ENCODE data around the gene DNAJB2. TPM values are rescaled to one million over a fixed set of nuclear protein-coding genes. Genes with fewer than 3 reads are reported as not detected.

DNAJB2 gene
- total RNA-seq, 4 donors from 2014 or later: 22.7 to 95.0 (median 54.3) TPM

DNA sequence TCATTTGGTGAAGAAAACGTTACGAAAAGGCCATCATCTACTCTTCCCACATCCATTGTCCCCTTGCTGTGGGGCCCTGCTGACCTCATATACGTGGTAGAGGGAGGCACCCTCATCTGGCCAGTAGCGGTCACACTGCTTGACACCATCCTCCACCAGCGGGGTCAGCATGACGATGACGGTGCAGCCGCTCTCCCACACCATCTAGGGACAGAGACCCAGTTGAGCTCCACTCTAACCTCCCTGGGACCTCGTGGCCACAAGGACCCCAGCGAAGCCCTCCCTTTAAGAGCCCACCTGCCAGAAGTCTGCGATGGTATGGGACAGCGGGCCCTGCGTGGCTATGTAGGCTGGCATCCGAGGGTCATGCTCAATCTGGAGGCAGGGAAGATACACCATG lies 17.0 kb downstream of the DNAJB2 start:
- H3K9me3 ChIP-seq: no peaks in the 10 kb centered on the region
- TF ChIP-seq EP300 (IDR thresholded peaks at IDR 0.05; ENCODE audit: low read depth) (no peak), POLR2AphosphoS5 (IDR thresholded peaks at IDR 0.05) (no peak), POLR2A (IDR thresholded peaks at IDR 0.05) (no peak)
- TF ChIP-seq, protein P1, sequence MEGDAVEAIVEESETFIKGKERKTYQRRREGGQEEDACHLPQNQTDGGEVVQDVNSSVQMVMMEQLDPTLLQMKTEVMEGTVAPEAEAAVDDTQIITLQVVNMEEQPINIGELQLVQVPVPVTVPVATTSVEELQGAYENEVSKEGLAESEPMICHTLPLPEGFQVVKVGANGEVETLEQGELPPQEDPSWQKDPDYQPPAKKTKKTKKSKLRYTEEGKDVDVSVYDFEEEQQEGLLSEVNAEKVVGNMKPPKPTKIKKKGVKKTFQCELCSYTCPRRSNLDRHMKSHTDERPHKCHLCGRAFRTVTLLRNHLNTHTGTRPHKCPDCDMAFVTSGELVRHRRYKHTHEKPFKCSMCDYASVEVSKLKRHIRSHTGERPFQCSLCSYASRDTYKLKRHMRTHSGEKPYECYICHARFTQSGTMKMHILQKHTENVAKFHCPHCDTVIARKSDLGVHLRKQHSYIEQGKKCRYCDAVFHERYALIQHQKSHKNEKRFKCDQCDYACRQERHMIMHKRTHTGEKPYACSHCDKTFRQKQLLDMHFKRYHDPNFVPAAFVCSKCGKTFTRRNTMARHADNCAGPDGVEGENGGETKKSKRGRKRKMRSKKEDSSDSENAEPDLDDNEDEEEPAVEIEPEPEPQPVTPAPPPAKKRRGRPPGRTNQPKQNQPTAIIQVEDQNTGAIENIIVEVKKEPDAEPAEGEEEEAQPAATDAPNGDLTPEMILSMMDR (IDR thresholded peaks at IDR 0.05): no peak
- H3K27me3 ChIP-seq: peaks cover 19% of the 10 kb centered on the region
- no peaks in the 10 kb centered on the region for H3K36me3 ChIP-seq
- DNase-seq: no peak
- H3K4me1 ChIP-seq: peaks cover 3 to 20% (median 12%) of the 10 kb centered on the region in 4 donors
- intact Hi-C loops (cut with DNase I; ENCODE audit: low total_unique reads): loop anchor here (10.0 kb wide), 1 partner anchor 71 kb away; the partner anchor contains the start of genes ANKZF1 and ATG9A
- no peak overlapping the region for H3K4me3 ChIP-seq
- no peak overlapping the region for H3K27ac ChIP-seq
- WGBS, 2 donors (ENCODE audit: low coverage in 1 of 2): 85 to 92% methylated on average over 2 to 13 of the region's 14 CpGs
- in situ Hi-C loops (cut with MboI; ENCODE audit: low pct_ligation_motif_present in 1 of 4, low pct_unique_long_range_greater_than_20kb in 1 of 4, low sequenced_read_pairs in 3 of 4): loop anchor here (10.0 to 25.0 kb wide), 3 partner anchors 121 to 241 kb away; partner anchors contain the start of genes SLC23A3 (in 3 of the 4), CNPPD1 (in 2 of the 4), RETREG2 (in 2 of the 4) and NHEJ1 (in 1 of the 4)

- intact Hi-C loops (cut with DNase I; ENCODE audit: low total_unique reads): loop anchor here (10.0 kb wide), 1 partner anchor 72 kb away; the partner anchor contains the start of genes ANKZF1 and ATG9A
- Histone ChIP-seq H3K27me3 (peaks cover 26% of the 10 kb centered on the region), H3K4me1 (peaks cover 3 to 20% (median 12%) of the 10 kb centered on the region in 4 donors), H3K4me3 (no peak overlapping the region), H3K27ac (no peak overlapping the region), H3K9me3 (no peaks in the 10 kb centered on the region), H3K36me3 (no peaks in the 10 kb centered on the region)
- WGBS, 2 donors (ENCODE audit: low coverage in 1 of 2): 78 to 92% methylated on average over 5 to 13 of the region's 25 CpGs
- TF ChIP-seq EP300 (IDR thresholded peaks at IDR 0.05; ENCODE audit: low read depth) (no peak), POLR2A (IDR thresholded peaks at IDR 0.05) (no peak), POLR2AphosphoS5 (IDR thresholded peaks at IDR 0.05) (no peak)
- in situ Hi-C loops (cut with MboI; ENCODE audit: low pct_ligation_motif_present in 1 of 4, low pct_unique_long_range_greater_than_20kb in 1 of 4, low sequenced_read_pairs in 3 of 4): loop anchor here (10.0 to 25.0 kb wide), 3 partner anchors 122 to 242 kb away; partner anchors contain the start of genes SLC23A3 (in 3 of the 4), CNPPD1 (in 2 of the 4), RETREG2 (in 2 of the 4) and NHEJ1 (in 1 of the 4)
- no peak for DNase-seq
These were observed 17.6 kb downstream of the DNAJB2 start for GRCh38 chr2:219296631-219297391.

GRCh38 chr2:219297766-219298456 lies 18.7 kb downstream of the DNAJB2 start:
- Histone ChIP-seq H3K9me3 (no peaks in the 10 kb centered on the region), H3K27ac (no peak overlapping the region), H3K27me3 (peaks cover 36% of the 10 kb centered on the region), H3K36me3 (no peaks in the 10 kb centered on the region), H3K4me3 (no peak overlapping the region), H3K4me1 (peaks cover 3 to 20% (median 12%) of the 10 kb centered on the region in 4 donors)
- WGBS, 2 donors (ENCODE audit: low coverage in 1 of 2): 59 to 81% methylated on average over 4 to 14 of the region's 14 CpGs
- in situ Hi-C loops (cut with MboI; ENCODE audit: low pct_ligation_motif_present in 1 of 4, low pct_unique_long_range_greater_than_20kb in 1 of 4, low sequenced_read_pairs in 3 of 4) (loop anchor here (10.0 to 25.0 kb wide), 3 partner anchors 123 to 243 kb away; partner anchors contain the start of genes SLC23A3 (in 3 of the 4), CNPPD1 (in 2 of the 4), RETREG2 (in 2 of the 4) and NHEJ1 (in 1 of the 4)), intact Hi-C loops (cut with DNase I; ENCODE audit: low total_unique reads) (loop anchor here (10.0 kb wide), 1 partner anchor 73 kb away; the partner anchor contains the start of genes ANKZF1 and ATG9A)
- no peak for TF ChIP-seq EP300 (IDR thresholded peaks at IDR 0.05; ENCODE audit: low read depth)
- TF ChIP-seq, protein P1 (IDR thresholded peaks at IDR 0.05): no peak
- TF ChIP-seq POLR2AphosphoS5 (IDR thresholded peaks at IDR 0.05): no peak
- TF ChIP-seq POLR2A (IDR thresholded peaks at IDR 0.05): no peak
- DNase-seq: no peak

DNA sequence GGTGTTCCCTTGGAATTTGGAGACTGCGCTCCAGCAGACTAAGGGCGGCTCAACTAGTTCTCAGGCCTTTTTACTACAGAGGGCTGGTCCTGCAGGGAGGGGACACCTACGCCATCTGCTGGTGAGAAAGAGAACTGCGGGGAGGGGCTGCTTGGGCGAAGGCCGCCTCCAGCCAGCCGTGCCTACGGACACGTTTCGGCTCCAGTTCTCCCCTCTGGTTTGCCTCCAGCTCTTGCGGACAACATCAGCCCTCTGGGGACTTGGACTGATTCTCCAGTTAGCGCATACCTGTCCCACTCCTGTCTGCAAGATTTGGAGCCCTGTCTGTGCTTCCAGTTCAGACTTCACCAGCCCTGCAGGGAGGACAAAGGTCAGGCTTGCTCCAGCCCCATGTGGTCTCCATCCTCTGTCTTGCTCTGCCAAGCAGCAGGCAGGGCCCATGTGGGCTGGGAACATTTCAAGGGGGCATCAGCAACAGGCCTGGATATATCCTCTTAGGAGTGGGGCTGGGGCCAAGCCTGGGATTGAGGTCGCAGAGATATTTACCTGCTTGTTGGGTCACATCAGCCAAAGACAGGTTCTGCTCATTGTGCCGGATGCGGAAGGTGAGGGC lies 19.7 kb downstream of the DNAJB2 start:
- Histone ChIP-seq H3K4me1 (peaks cover 3 to 19% (median 12%) of the 10 kb centered on the region in 4 donors), H3K27me3 (peaks cover 43% of the 10 kb centered on the region), H3K27ac (no peak overlapping the region), H3K4me3 (no peak overlapping the region), H3K9me3 (no peaks in the 10 kb centered on the region), H3K36me3 (no peaks in the 10 kb centered on the region)
- in situ Hi-C loops (cut with MboI; ENCODE audit: low pct_ligation_motif_present in 1 of 4, low pct_unique_long_range_greater_than_20kb in 1 of 4, low sequenced_read_pairs in 3 of 4): loop anchor here (10.0 to 25.0 kb wide), 3 partner anchors 124 to 244 kb away; partner anchors contain the start of genes SLC23A3 (in 3 of the 4), CNPPD1 (in 2 of the 4), RETREG2 (in 2 of the 4) and NHEJ1 (in 1 of the 4)
- intact Hi-C loops (cut with DNase I; ENCODE audit: low total_unique reads): loop anchor here (10.0 kb wide), 1 partner anchor 74 kb away; the partner anchor contains the start of genes ANKZF1 and ATG9A
- DNase-seq: peak; percentile 93
- WGBS, 2 donors (ENCODE audit: low coverage in 1 of 2): 29% methylated on average over 12 of the region's 15 CpGs; no CpG with 5 or more reads in 1 of the 2 donors
- TF ChIP-seq EP300 (IDR thresholded peaks at IDR 0.05; ENCODE audit: low read depth) (no peak), POLR2AphosphoS5 (IDR thresholded peaks at IDR 0.05) (no peak), POLR2A (IDR thresholded peaks at IDR 0.05) (no peak)
- TF ChIP-seq, protein P1 (IDR thresholded peaks at IDR 0.05): peak; percentile 96 to 100 (median 100)
